Stimulated activated CD4-positive, alpha-beta T cell treated with anti-CD3 and anti-CD28 coated beads, Interleukin-2, amount 100 ng/mL, for 48 hours (primary cell): ENCODE data around the gene CCT5.
"Not testable (repeated sequence)": the region's sequence is repeated elsewhere in the genome, so short reads cannot be mapped to it uniquely, and the experiment has no call there.

Experiments
- DNase-seq, 2 donors: peaks; one replicate each; pipeline ENCODE4 v3.0.0-alpha.2; 2020

The CCT5 gene

DNA sequence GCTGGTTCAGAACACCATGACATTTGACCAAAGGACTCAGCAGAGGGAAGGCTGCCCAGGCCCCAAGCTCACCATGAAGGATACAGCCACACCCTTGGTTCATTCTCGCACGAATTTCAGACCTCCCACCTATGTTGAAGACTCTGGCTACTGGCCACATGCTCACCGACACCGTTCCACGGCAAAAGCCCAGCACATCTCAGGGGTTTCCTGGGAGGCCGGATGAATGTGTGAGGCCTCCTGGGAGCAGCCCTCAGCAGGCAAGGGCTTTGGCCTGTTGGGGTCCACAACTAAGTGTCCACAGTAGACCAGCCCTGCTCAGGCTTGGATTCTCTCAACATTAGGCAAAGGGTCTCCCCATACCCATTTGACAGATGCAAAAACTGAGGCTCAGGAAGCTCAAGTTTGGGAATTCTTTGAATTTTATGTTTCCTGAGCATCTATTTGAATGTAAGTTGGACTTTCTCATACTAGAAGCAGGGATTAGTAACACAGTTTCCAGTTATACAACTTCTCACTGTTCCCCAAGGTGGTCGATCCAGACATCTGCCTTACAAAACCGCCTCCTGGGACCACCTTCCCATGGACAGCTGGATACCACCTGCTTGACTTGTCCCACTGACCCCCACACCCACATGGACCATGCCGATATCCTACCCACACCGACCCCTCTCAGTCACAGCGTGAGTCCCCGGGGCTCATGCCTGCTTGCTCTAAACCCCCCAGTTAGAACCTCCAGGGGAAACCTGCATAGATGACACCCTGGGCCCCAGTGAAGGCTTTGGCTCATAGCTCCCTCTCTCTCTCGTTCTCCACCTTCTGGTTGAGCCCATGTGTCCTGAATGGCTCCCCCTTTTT lies 27.9 kb downstream of the CCT5 start:
- DNase-seq: no peak

DNA sequence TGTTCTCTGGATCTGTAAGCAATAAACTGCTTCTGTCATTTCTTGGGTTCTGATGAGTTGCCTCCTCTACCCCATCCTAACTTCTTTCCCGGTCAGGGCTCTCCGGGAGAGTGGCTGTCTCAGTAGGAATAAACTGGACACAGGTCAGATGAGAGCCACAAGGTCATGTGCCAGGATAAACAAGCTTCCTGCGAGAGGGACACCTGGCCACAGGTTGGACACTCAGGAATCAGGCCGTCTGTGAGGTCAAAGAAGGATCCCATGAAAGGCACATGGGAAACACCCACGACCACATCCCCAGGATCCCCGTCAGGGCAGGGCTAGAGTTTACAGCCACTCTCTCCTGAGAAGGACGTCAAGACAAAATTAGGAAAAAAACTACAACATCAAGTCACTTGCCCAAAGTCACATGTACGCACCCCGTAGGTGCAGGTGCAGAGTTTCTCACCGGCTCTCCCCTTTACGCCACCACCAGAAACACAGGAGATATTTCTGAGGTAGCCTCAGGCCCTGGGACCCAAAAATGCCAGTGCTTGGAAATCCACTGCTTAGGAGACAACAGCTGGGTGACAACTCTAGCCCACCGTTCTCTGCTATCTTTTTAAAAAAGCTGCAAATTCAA lies 28.7 kb downstream of the CCT5 start:
- no peak for DNase-seq

DNA sequence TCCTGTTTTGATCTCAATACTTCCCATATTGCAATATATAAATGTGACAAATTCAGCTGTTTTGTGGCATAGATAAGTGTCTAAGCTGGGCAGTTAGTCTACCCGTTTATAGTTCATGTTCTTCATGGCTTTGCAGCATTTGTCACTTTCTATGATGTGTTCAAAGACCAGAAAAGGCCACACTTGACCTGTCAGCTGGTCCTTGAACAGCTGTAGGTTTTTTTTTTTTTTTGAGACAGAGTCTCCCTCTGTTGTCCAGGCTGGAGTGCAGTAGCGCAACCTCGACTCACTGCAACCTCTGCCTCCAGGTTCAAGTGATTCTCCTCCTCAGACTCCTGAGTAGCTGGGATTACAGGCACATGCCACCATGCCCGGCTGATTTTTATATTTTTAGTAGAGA lies 29.2 kb downstream of the CCT5 start:
- no peak for DNase-seq

DNA sequence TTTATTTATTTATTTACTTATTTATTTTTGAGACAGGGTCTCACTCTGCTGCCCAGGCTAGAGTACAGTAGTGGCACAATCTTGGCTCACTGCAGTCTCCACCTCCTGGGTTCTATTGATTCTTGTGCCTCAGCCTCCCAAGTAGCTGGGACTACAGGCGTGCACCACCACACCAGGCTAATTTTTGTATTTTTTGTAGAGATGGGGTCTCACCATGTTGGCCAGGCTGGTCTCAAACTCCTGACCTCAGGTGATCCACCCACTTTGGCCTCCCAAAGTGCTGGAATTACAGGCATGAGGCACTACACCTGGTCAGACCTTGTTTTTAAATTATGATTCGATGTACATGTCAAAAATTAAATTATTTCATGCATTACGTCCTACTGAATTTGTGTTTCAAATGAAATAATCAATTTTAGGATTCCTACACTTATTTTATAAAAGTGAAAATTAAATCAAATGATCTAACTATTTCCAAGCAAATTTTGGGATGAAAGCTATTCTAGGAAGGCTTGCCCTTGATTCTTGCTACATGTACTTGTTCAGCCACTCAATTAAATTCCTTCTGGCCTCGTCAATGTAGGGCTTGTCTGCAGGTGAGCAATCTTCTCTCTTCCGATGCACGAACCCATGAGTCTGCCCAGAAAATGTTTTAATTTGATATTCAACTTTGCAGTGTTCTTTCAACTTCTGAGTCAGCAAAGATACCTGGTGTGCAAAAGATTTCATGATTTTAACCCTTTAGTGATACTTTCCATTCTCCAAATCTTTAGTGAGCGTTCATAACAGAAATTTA lies 30.0 kb downstream of the CCT5 start:
- no peak for DNase-seq

DNA sequence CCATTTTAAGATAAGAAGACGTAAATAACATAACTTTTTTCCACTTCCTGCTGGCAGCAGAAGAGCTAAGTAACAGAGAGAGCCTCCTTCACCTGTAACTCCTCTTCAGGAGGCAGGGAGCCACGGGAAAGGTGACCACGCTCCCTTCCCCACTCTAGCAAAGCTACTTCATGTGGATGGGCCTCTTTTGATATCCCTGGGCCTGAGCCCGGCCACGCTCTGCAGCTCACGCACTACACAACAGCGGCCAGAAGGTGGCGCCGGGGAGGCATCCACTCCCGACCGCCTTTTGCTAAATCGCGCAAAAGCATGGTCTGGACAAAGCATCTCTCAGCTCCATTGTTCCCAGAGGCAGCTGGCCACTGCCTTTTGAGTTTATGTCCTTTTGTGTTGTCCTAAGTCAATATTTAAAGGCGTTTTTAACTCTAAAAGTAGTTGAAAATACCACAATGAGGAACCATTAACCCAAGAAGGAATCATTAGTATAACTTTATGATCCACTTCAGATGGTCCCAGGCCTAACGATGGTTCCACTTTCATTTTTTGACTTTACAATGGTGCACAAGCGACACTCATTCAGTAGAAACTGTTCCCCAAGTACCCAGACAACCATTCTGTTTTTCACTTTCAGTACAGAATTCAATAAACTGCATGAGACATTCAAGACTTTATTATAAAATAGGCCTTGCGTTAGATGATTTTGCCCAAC lies 34.0 kb downstream of the CCT5 start:
- peak; percentile 82 to 83 for DNase-seq

DNA sequence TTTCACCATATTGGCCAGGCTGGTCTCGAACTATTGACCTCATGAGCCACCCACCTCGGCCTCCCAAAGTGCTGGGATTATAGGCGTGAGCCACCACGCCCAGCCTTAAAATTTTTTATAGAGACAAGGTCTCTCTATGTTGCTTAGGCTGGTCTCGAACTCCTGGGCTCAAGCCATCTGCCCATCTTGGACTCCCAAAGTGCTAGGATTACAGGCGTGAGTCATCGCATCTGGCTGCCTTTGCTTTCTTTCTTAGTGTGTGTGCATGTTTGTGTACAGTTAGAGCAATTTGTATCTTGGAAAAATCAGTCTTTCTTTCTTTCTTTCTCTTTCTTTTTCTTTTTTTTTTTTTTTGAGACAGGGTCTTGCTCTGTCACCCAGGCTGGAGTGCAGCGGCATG lies 35.3 kb downstream of the CCT5 start:
- DNase-seq: not testable (repeated sequence)

DNA sequence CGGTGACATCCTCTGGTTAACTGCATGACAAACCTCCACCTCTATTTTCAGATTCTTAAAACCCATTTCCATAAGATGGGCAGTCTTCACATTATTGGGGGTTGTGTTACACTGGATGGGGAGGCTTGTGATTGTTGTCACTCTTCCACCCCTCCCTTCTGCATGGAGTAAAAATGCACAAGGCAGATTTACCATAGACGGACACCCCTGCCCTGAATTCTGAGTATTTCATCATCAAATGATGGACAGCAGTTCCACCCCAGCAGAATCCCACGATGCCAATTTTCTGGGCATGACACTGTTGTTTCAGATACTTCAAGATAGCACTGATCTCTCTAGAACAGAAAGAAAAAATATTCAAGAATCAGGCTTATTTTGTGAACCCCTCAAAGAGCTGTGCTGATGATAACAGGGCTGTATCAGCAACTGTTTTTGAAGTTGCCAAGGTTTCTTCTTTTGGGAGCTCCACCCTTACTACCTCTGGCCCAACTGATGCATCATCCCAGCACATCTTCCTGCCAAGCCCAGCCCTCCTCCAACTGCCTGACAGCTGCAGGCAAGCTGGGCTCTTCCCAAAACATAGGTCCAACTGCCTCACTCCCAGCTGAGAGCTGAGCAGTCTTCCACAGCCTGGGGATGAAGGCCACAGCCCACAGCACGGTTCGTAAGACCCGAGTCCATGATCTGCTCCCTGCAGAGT lies 36.2 kb downstream of the CCT5 start:
- DNase-seq: no peak

DNA sequence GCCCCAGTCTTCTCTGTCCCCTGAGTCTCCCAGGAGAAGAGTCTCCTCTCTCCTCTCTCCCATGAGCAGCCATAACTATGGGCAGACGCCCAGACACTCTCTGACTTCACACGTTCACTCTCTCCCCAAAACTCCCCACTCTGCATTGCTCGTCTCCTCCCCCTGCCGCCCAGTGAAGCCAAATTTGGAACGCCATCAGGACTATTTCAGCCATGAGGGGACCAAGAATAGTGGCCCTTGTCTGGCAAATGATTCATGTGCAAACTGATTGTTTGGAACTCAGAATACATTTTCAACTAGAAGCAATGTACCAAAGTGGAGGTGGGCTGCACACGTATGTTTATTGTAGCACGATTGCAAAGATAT lies 36.8 kb downstream of the CCT5 start:
- no peak for DNase-seq

DNA sequence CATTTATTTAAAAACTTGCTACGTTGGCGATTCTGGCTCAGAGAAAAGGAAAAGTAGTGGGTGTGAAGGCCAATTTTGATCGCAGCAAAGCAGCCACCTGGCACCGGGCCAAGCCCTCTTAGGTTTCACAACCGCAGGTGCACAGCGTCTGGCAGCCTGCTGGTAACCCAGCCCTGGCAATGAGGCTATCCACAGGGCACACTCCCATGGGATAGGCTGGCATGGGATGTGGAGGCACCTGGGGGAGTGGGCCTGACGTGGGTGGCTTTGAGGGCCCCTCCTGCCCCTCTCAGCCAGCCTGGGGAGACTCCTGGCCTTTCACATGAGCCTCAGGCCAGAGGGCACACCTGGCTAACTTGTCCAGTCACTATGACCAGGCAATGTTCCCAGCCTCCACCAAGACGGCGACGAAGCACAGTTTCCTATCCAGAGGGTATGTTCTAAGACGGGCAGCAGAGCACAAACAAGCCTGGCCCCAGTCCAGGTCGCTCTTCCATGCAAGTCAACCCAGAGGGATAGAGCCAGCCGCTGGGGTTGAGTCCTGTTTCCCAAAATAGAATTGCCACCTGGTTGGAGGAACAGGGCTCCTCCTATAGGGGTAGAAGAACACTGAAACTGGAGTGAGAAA lies 38.6 kb downstream of the CCT5 start:
- peak in 1 of 2 donors; percentile 33 for DNase-seq

DNA sequence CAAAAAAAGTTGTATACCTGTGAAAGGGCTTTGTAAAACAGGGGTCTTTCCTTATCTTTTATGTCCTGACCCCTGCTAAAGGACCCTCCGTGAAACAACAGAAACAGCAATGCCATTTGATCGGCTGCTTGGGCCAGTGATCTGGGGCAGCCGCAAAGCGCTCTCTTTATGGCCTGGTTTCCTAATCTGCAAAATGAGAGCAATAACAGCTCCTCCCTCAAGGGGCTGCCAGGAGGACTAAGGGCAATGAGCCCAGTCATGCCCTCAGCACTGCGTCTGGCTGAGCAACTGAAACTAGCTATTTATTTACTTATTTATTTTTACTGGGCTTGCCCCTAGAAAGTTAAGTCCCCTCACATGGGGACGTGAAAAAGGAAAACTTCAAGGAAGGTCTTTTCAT lies 39.3 kb downstream of the CCT5 start:
- no peak for DNase-seq

DNA sequence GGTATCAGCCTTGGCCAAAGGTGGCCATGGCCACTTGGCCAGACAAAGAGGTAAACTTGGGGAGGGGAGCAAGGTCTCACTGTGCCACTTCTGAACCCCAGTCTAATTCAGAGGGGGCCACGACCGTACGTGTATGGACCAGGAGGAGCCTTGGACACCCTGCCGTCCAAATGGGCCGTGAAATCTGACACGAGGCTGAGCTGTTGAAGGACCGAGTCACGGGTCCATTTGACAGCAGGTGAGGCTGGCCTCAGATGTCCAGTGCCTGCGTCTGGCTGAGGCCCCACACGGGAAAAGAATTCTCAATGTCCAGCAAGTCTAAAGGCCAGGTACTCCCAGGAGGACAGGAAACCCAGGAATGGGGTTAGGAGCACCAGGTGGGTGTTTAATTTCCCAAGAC lies 39.9 kb downstream of the CCT5 start:
- no peak for DNase-seq

DNA sequence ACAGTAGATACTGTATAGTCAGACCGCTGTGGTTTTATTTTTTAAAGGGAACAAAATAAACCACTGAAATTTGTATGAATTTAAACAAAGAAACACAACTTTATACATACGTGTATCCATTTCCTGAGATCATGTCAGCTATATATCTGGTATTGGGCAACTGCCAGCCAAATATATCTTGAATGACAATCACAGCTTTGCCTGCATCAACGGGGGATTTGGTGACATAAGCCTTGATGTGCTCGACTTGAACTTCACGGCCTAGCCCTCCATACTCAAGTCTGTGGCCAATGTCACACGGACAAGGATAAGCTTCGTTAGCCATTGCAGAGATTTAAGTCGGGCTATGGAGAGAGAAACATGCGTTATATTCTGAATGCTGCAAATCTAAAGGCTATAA lies 40.4 kb downstream of the CCT5 start:
- DNase-seq: no peak

DNA sequence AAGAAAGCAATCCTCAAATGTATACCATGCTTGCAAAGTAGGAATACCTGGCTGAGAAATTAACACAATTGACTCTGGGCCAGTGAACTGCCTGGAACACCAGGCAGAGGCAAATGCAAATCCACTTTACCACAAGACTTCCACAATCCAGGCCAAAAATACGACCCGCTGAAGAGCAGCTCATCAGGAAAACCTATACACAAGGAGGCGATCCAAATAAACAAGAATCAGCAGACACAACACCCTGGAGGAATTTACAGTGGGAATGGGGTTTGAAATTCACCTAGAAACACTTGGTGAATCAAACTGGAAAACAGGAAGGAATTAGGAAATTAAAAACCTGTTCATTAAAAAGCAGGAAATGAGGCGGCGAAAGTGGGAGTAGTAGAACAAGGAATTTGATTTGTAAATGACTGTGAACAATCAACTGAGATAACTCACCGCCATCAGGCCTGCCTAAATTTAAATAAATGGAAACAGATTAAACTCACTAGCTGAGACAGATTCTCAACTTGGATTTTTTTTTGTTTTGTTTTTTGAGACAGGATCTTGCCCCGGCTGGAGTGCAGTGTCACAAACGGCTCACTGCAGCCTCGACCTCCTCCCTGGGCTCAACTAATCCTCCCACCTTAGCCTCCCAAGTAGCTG lies 41.7 kb downstream of the CCT5 start:
- DNase-seq: no peak

DNA sequence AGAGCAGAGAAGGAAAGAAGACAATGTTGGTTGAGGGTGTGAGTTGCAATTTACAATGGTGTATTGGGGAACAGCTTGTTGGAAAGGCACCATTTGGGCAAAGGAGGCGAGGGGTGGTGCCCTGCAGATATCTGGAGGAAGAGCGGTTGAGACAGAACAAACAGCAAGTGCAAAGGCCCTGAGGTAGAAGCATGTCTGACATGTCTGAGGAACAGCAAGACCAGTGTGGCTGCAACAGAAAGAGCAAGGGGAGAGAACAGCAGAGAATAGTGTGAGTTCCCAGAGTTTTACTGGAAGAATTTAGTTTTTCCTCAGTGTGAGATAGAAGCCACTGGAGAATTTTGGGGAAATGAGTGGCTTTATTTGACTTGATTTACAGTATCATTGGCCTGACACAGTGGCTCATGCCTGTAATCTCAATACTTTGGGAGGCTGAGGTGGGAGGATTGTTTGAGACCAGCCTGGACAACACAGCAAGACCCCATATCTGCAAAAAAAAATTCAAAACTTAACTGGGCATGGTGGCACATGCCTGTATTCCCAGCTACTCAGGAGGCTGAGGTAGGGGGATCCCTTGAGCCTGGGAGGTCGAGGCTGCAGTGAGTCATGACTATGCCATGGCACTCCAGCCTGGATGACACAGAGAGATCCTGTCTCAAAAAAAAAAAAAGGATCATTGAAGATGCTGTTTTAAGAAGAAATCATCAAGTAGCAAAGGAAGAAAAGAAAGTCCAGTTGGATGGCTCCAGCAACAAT lies 44.0 kb downstream of the CCT5 start:
- DNase-seq: no peak

DNA sequence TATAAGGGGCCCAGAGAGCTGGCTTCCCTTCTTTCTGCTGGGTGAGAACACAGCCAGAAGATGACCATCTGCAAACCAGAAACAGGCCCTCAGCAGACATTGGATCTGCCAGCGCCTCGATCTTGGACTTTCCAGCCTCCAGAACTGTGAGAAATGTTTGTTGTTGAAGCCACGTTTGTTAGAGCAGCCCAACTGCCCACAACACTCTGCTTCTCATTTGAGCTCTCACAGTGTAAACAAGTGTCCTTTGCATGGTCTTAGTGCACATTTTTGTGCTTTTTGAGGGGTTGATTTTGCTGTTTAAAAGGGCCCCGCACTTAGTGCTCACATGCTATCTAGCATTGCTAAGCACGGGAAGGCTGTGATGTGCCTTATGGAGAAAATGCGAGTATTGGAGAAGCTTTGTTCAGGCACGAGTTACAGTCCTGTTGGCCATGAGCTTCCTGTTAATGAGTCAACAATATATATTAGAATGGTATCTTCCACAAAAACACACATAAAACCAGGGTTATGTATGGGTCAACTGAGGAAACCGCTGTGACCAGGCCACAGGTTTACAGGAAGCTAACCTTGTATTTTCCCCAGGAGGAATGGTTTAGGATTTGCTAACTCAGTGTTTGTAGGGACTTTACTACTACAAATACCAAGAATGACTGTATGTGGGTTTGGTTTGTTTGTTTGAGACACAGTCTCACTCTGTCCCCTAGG lies 45.7 kb downstream of the CCT5 start:
- no peak for DNase-seq

DNA sequence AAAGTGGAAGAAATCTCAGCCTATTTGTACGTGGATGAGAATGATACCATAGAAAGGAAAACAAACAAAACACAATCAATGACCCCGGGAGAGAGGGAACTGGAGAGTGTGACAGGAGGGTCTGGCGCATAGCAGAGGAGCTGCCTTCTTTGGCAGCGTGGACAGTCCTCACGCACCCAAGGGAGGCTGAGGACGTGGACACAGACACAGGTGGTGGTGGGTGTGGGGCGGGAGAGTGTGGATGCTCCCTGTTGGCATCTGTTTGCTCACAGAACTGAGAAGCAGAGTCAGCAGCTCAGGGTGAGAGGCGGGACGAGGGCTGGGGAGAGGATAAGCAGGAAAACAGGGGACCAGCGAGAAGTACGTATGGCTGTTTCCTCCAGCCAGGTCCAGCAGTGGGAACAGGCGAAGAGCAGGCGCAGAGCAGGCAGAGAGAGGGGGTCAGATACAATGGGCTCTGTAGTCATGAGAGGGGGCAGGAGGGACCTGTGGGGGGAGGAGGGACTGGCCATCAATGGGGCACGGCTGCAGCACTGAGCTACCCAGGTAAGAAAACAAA lies 47.6 kb downstream of the CCT5 start:
- DNase-seq: no peak

DNA sequence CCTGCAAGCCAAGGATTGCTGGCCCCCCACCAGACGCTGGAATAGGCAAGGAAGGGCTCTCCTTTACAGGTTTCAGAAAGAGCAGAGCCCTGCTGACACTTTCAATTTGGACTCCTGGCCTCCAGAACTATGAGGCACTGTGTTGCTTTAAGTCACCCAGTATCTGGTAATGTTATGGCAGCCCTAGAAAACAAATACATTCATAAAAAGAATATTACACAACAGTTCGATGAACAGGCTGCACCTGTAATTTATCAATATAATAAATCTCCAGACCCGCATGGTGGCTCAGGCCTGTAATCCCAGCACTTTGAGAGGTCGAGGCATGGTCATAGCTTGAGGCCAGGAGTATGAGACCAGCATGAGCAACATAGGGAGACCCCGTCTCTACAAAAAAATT lies 50.2 kb downstream of the CCT5 start:
- DNase-seq: no peak

DNA sequence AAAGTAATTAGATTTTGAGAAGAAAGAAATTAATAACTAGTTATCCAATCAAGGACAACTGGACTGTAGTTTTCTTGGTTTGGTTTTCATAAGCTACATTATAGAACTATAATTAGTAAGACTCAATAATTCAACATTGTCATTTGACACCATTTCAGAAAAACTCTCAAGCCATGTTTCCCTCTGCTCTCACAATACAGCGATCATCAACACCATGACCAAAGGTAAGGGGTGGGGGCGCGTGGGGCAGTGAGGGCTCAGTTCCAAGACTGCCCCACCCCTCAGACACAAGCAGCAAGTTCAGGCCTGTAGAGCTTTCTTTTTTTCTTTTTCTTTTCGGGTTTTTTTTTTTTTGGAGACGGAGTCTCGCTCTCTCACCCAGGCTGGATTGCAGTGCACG lies 51.2 kb downstream of the CCT5 start:
- no peak for DNase-seq

DNA sequence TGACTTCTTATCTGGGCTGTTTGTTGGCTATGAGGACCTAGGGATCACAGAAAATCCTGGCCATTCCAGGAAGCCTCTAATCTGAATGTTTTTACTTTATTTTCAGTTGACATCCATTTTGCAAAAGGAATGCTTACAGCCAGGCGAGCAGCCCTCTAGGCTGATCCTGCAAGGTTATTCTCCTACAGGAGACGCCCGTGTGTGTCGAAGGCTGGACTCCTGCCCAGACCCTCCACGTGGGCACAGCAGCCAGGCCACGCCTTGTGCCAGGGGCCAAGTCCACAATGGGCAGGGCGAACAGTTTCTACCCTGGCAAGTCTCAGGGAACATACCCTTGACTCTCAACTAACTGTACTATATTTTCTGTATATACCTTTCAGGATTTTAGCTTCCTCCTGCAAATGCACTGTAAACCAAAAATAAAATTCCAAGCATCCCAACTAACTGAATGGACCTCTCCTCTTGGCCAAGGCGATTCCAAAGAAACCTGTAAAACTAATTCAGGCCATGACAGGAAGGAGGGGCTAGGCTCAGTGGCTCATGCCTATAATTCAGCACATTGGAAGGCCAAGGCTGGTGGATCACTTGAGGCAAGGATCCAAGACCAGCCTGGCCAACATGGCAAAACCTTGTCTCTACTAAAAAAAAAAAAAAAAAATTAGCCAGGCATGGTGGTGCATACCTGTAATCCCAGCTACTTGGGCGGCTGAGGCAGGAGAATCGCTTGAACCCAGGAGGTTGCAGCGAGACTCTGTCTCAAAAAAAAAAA lies 51.9 kb downstream of the CCT5 start:
- no peak for DNase-seq
